Activated CD8-positive, alpha-beta memory T cell treated with anti-CD3 and anti-CD28 coated beads, Interleukin-2, amount 50 U/mL, for 48 hours (primary cell): ENCODE results near the gene SNX27.
"Not testable (repeated sequence)": the region's sequence is repeated elsewhere in the genome, so short reads cannot be mapped to it uniquely, and the experiment has no call there.

Experiments used
- DNase-seq: peaks from one replicate; pipeline ENCODE4 v3.0.0-alpha.2; 2020

Gene SNX27

GRCh38 chr1:151643085-151643484 is 31.2 kb downstream of the SNX27 start:
- DNase-seq, result not testable (repeated sequence)

- no peak for DNase-seq
Measured at GRCh38 chr1:151644001-151644400, 32.2 kb downstream of the SNX27 start.

- DNase-seq, result no peak
Measured at GRCh38 chr1:151653397-151653796, 41.5 kb downstream of the SNX27 start.

- DNase-seq, result no peak
Measured at GRCh38 chr1:151655371-151655770, 43.5 kb downstream of the SNX27 start.

- DNase-seq, result no peak
Measured at GRCh38 chr1:151661751-151662150, 49.9 kb downstream of the SNX27 start.

GRCh38 chr1:151668090-151668489 is 56.2 kb downstream of the SNX27 start:
- DNase-seq, result no peak

GRCh38 chr1:151670036-151670675 is 58.3 kb downstream of the SNX27 start:
- DNase-seq, result not testable (repeated sequence)

- no peak for DNase-seq
Measured at GRCh38 chr1:151673407-151673806, 61.6 kb downstream of the SNX27 start.

- no peak for DNase-seq
Measured at GRCh38 chr1:151680391-151680790, 68.5 kb downstream of the SNX27 start.

- no peak for DNase-seq
Measured at GRCh38 chr1:151680826-151681225, 69.0 kb downstream of the SNX27 start.

GRCh38 chr1:151681923-151682322 is 70.1 kb downstream of the SNX27 start:
- no peak for DNase-seq

GRCh38 chr1:151682901-151683300 is 71.1 kb downstream of the SNX27 start:
- not testable (repeated sequence) for DNase-seq

- no peak for DNase-seq
Measured at GRCh38 chr1:151684128-151684527, 72.3 kb downstream of the SNX27 start.

- DNase-seq, result no peak
Measured at GRCh38 chr1:151686561-151686960, 74.7 kb downstream of the SNX27 start.

- no peak for DNase-seq
Measured at GRCh38 chr1:151689494-151689893, 77.6 kb downstream of the SNX27 start.

- no peak for DNase-seq
Measured at GRCh38 chr1:151692226-151692625, 80.4 kb downstream of the SNX27 start.

GRCh38 chr1:151693057-151693651 is 81.3 kb downstream of the SNX27 start:
- no peak for DNase-seq

- no peak for DNase-seq
Measured at GRCh38 chr1:151701515-151701914, 89.7 kb downstream of the SNX27 start.

GRCh38 chr1:151702936-151703335 is 91.1 kb downstream of the SNX27 start:
- DNase-seq, result no peak

- no peak for DNase-seq
Measured at GRCh38 chr1:151703813-151704212, 92.0 kb downstream of the SNX27 start.

GRCh38 chr1:151704246-151704645 is 92.4 kb downstream of the SNX27 start:
- DNase-seq, result no peak

GRCh38 chr1:151705146-151705545 is 93.3 kb downstream of the SNX27 start:
- no peak for DNase-seq

- no peak for DNase-seq
Measured at GRCh38 chr1:151705753-151706463, 94.1 kb downstream of the SNX27 start.
